ENCODE measurements around the gene ANO2.
"Not testable (repeated sequence)": the region's sequence is repeated elsewhere in the genome, so short reads cannot be mapped to it uniquely, and the experiment has no call there.

The ANO2 gene

GRCh38 chr12:5690240-5690639 is 254.8 kb downstream of the ANO2 start:
- no peak for FAIRE-seq
- TF ChIP-seq POLR2A (IDR thresholded peaks at IDR 0.05; ENCODE audit: low read depth, low read length) = no peak
- no peak for DNase-seq (ENCODE audit: insufficient read length, low spot score)

DNA sequence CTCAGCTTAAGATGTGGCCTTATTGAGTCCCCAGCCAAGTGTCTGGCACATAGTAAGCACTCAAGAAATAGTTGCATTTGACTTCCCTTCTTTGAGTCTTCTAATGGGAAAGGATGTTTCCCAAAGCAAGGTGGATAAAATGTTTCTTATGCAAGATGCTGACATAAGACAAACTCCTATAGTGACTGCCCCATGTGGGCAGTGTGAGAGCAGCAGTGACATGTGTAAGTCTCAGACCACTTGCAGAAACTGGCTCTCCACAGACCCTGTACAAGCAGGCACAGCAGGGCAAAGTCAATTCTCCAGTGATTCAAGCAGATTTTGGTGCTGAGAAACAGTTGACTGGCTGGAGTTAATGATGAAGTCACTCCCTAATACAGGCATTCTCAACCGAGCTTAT is 255.3 kb downstream of the ANO2 start:
- FAIRE-seq = no peak
- no peak for DNase-seq (ENCODE audit: insufficient read length, low spot score)
- TF ChIP-seq POLR2A (IDR thresholded peaks at IDR 0.05; ENCODE audit: low read depth, low read length) = no peak

DNA sequence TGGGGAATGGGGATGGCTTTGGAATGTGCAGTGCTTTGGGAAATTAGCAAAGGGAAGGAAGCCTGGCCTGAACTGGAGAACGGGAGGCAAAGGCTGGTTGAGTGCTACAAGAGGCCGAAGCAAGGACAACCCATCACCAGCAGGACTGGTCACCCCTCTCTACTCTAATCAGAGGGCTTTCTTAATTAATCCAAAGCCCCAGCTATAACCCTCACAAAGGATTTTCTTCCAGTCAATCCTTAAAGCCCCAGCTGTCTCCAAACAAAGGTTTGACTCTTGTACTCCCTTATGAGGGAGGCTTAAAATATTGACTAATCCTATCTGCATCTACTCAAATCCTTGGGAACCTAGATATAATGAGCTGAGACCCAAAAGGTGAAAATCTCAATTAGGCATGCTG is 256.8 kb downstream of the ANO2 start:
- TF ChIP-seq POLR2A (IDR thresholded peaks at IDR 0.05; ENCODE audit: low read depth, low read length) = no peak
- FAIRE-seq = no peak
- DNase-seq (ENCODE audit: insufficient read length, low spot score) = no peak

DNA sequence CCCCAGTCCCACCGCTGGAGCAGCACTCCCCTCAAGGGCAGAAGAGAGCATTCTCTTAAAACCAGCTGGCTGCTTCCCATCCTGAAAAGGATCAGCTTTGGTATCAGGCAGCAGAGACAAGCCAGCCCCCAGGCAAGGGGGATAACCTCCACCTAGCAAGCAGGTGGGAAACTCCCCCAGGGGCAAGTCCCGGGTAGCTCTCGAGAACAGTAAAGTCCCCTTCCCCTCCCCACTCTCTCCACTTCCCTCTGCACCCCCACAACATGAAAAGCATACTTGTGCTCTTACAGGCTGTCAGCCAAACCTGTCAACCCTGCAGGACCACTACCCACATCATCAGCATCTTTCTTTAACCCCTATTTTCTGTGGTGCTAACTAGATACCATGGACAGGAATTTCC is 259.1 kb downstream of the ANO2 start:
- DNase-seq (ENCODE audit: insufficient read length, low spot score) = no peak
- FAIRE-seq = no peak
- TF ChIP-seq POLR2A (IDR thresholded peaks at IDR 0.05; ENCODE audit: low read depth, low read length) = no peak

GRCh38 chr12:5684989-5685388 is 260.1 kb downstream of the ANO2 start:
- DNase-seq (ENCODE audit: insufficient read length, low spot score) = no peak
- no peak for FAIRE-seq
- TF ChIP-seq POLR2A (IDR thresholded peaks at IDR 0.05; ENCODE audit: low read depth, low read length) = no peak

- no peak for TF ChIP-seq POLR2A (IDR thresholded peaks at IDR 0.05; ENCODE audit: low read depth, low read length)
- no peak for DNase-seq (ENCODE audit: insufficient read length, low spot score)
- no peak for FAIRE-seq
These were observed 262.5 kb downstream of the ANO2 start for GRCh38 chr12:5682581-5682980.

DNA sequence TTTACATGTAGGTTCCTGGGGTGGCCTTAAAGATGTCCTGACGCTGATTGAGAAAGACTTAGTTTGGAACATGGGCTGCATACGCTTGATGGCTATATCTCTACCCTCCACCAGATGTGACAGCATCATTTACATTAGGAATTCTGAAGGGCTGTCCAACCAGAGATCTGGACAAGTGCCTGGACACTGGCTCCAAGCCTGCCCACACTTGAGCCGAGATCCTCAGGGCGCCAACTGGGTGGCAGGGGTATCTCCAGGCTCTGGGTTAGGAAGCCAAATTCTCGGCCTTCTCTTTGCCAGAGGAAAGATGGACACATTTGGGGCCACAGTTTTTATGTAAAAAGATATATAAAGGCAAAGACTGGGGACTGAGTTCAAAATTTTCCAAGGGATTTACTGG is 266.9 kb downstream of the ANO2 start:
- DNase-seq (ENCODE audit: insufficient read length, low spot score) (no peak), FAIRE-seq (no peak)
- TF ChIP-seq POLR2A (IDR thresholded peaks at IDR 0.05; ENCODE audit: low read depth, low read length) = no peak

DNA sequence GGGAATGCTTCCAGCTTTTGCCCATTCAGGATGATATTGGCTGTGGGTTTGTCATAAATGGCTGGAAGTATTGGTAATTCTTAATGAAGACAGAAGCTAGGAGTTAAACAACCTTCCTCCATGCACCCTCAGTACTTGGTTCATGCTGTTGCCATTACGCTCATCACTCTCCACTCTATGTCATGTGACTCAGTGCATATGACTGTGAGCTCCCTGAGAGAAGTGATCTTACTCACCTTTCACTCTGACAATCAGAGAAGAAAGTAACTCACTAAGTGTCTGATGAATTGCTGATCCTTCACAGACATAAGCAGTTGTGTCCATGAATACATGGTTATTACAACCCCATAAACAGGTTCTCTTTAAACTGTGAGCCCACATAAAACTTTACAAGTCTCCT is 275.4 kb downstream of the ANO2 start:
- FAIRE-seq = not testable (repeated sequence)

DNA sequence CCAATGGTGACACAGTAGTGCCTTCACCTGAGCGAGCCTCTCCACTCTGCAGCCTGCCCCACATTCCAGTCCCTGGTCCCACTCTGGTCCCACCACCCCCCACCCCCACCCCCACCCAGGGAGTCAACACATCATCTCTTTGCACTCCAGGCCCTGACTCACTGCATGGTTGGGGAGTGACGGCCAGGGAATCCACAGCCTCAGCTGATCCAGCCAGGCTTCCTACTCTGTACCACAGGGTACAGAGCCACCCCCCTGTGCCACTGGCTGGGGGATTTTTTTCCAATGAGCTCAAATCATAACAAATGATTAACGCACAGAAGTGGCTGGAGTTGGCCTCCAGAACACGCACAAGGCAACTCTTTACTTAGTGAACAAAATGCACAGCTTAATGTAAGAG is 279.4 kb downstream of the ANO2 start:
- DNase-seq (ENCODE audit: insufficient read length, low spot score) (peak; percentile 13), FAIRE-seq (no peak)
- no peak for TF ChIP-seq POLR2A (IDR thresholded peaks at IDR 0.05; ENCODE audit: low read depth, low read length)

More for the DNA sequence above, 275.4 kb downstream of the ANO2 start:
- not testable (repeated sequence) for DNase-seq (ENCODE audit: insufficient read length, low spot score)

DNA sequence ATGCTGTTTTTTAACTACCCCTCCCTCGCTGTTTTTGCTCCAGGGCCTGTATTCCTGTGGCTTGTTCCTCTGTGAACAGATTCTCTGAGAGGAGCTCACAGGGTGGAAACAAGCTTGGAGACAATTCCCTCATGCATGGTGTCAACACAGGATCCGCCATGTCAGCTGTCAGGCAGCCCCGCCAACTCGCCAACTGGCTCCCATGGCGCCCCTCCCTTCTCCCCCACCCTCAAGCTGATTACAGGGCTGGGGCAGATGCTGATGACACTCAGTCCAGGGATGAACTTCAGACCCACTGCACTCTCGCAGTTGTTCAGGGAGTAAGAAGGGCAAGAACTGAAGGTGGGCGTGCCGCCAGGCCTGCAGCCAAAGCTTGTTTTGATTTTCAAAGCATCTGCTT is 283.2 kb downstream of the ANO2 start:
- no peak for FAIRE-seq
- TF ChIP-seq POLR2A (IDR thresholded peaks at IDR 0.05; ENCODE audit: low read depth, low read length) = no peak
- no peak for DNase-seq (ENCODE audit: insufficient read length, low spot score)

DNA sequence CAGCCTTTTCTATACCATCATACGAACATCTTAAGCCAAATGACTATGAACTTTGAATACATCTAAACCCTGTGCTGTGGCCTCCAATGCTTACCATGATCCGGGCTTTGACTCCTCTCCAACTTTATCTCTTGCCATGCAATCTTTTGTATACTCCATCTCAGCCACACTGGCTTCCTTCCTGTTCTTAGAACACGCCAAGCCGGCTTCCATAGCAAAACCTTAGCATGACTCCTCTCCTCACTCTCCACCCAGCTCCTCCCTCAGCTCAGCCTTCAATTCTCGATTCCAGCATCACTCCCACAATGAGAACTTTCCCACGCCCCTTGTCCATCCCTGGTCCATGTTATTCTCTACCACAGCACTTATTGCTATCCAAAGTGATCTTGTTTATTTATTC is 284.8 kb downstream of the ANO2 start:
- no peak for TF ChIP-seq POLR2A (IDR thresholded peaks at IDR 0.05; ENCODE audit: low read depth, low read length)
- DNase-seq (ENCODE audit: insufficient read length, low spot score) = no peak
- FAIRE-seq = no peak

DNA sequence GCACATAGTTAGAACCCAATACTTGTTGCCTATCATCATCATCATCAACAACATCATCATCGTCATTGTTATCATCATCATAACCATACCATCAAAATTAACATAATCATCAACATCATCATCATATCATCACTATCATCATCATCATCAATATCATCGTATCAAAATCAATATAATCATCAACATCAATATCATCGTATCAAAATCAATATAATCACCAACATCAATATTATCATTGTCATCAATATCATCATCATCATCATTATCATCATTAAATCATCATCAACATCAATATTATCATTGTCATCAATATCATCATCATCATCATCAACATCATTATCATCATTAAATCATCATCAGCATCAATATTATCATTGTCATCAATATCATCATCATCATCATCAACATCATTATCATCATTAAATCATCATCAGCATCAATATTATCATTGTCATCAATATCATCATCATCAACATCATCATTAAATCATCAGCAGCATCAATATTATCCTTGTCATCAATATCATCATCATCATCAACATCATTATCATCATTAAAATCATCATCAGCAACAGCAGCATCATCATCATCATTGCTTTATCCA is 286.6 kb downstream of the ANO2 start:
- not testable (repeated sequence) for DNase-seq (ENCODE audit: insufficient read length, low spot score); FAIRE-seq

DNA sequence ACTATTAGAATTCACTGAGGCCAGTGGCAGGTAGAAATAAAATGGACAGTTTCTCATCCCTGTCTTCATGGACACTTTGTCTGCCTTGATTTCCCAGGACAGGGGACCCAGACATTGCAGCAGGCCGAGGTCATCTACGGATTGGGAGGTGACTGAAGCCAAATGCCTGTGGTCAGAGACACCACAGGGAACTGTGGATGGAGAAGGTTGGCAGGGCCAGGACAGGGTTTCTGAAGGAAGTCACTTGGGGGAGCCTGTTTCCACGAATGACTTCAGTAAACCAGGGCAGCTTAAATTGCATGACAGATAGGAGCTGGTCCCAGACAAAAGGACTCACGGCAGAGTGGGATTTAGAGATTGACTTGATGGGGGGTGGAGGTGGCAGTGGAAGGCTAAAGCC is 288.2 kb downstream of the ANO2 start:
- DNase-seq (ENCODE audit: insufficient read length, low spot score) = no peak
- TF ChIP-seq POLR2A (IDR thresholded peaks at IDR 0.05; ENCODE audit: low read depth, low read length) = no peak
- no peak for FAIRE-seq

- TF ChIP-seq POLR2A (IDR thresholded peaks at IDR 0.05; ENCODE audit: low read depth, low read length) = no peak
- DNase-seq (ENCODE audit: insufficient read length, low spot score) (no peak), FAIRE-seq (no peak)
These were observed 289.9 kb downstream of the ANO2 start for GRCh38 chr12:5655120-5655519.

DNA sequence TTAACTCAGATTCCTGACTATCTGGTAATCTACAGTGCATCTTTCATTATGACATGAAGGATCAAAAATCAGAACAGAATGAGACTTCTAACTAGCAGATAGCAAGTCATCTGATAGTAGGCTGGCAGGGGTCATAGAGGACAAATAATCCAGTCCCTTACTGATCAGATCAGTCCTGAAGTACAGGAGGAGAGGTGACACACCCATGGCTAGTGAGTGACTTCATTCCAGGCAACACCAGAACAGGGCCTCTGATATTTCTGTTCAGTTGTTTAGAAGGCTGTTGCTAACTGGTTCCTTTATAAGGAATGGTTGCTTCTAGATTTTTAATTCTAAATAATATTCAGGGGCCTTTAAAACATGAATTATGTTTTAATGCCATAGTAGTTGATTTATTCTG is 291.0 kb downstream of the ANO2 start:
- no peak for TF ChIP-seq POLR2A (IDR thresholded peaks at IDR 0.05; ENCODE audit: low read depth, low read length)
- DNase-seq (ENCODE audit: insufficient read length, low spot score) (no peak), FAIRE-seq (no peak)

- DNase-seq (ENCODE audit: insufficient read length, low spot score) (no peak), FAIRE-seq (no peak)
- no peak for TF ChIP-seq POLR2A (IDR thresholded peaks at IDR 0.05; ENCODE audit: low read depth, low read length)
These were observed 294.1 kb downstream of the ANO2 start for GRCh38 chr12:5650829-5651461.
